ENCODE data around the gene E4F1. TPM values are rescaled to one million over a fixed set of nuclear protein-coding genes. Genes with fewer than 3 reads are reported as not detected.

The E4F1 gene
- total and polyA plus RNA-seq, 2 donors (not counting 3 experiments of a cell fraction or from before 2014, with no cell fraction given) = 28.6 to 32.7 TPM

DNA sequence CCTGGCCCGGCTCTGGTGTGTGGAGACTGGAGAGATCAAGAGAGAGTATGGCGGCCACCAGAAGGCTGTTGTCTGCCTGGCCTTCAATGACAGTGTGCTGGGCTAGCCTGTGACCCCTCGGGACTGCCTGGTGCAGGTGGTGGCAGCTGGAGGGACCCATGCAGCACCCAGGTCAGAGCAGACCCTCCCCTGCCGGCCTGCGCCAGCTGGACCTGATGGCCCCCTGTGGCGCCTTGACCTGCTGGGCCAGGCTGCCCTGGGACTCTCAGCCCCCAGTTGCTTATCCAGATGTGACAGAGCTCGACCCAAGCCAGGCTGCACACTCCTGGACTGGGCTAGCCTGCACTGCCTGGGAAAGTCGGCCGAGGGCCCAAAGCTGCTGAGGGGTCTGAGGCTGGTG is 14.6 kb upstream of the E4F1 start:
- FAIRE-seq = no peak
- H3K27me3 ChIP-seq (ENCODE audit: control insufficient read depth in 2 of 2, insufficient read depth in 2 of 2, low read length in 2 of 2) = no peaks in the 10 kb centered on the region
- POLR2A ChIA-PET = interaction anchor here (1.7 kb wide), 1 partner anchor 53 kb away, joined by 5 read pairs; the partner anchor contains the start of gene TRAF7

More for the DNA sequence above, 14.6 kb upstream of the E4F1 start:
- Histone ChIP-seq H3K36me3 (ENCODE audit: control insufficient read depth in 2 of 2, extremely low read depth in 1 of 2, insufficient read depth in 2 of 2, low read length in 2 of 2) (peaks cover 0 to 22% of the 10 kb centered on the region in 2 experiments), H3K9ac (replicated peaks; ENCODE audit: extremely low read depth, insufficient read depth, low read length) (no peak overlapping the region), H3K4me2 (ENCODE audit: insufficient read depth, low read length) (no peak overlapping the region), H3K79me2 (ENCODE audit: control insufficient read depth, insufficient read depth, low read length) (peaks cover 25% of the 10 kb centered on the region), H3K9me1 (replicated peaks; ENCODE audit: control insufficient read depth, extremely low read depth, insufficient read depth, low read length) (no peaks in the 10 kb centered on the region), H3K4me3 (replicated peaks in 1 of 3; ENCODE audit: insufficient read depth in 1 of 3, low read depth in 1 of 3, low read length in 3 of 3) (no peak overlapping the region), H3K27ac (ENCODE audit: insufficient read depth, low read depth, low read length) (no peak overlapping the region), H2AFZ (ENCODE audit: low read depth, low read length) (no peak overlapping the region), H4K20me1 (replicated peaks; ENCODE audit: control insufficient read depth, extremely low read depth, insufficient read depth, low read length) (no peaks in the 10 kb centered on the region), H3K4me1 (ENCODE audit: control insufficient read depth, extremely low read depth, insufficient read depth, low read length) (peaks cover 25% of the 10 kb centered on the region), H3K9me3 (replicated peaks; ENCODE audit: control insufficient read depth, insufficient read depth, low read length) (no peaks in the 10 kb centered on the region)
- DNase-seq (ENCODE audit: low read depth, low spot score) = no peak
- no TSS peak for BruUV-seq (replicated peaks)
- dilution Hi-C loops (cut with MboI; ENCODE audit: extremely low pct_ligation_motif_present, low sequenced_read_pairs) (no loop called here), intact Hi-C loops (cut with micrococcal nuclease) (no loop called here)
- CTCF ChIA-PET = no interaction called here
- TF ChIP-seq POLR2A (IDR thresholded peaks at IDR 0.05; ENCODE audit: low read depth, low read length) (no peak), MYC (IDR thresholded peaks at IDR 0.05; ENCODE audit: low read depth, low read length) (no peak), CTCF (IDR thresholded peaks at IDR 0.05; ENCODE audit: extremely low read depth in 1 of 2, insufficient read depth in 1 of 2, low read depth in 1 of 2, low read length in 2 of 2) (no peak), EZH2 (IDR thresholded peaks at IDR 0.05; ENCODE audit: borderline replicate concordance, low read depth, low read length, severe bottlenecking) (no peak), JUN (IDR thresholded peaks at IDR 0.05; ENCODE audit: borderline replicate concordance, insufficient read depth, insufficient read length, low read depth) (no peak)
- TF ChIP-seq, protein P1, sequence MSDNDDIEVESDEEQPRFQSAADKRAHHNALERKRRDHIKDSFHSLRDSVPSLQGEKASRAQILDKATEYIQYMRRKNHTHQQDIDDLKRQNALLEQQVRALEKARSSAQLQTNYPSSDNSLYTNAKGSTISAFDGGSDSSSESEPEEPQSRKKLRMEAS (IDR thresholded peaks at IDR 0.05; ENCODE audit: insufficient read depth, insufficient read length) = no peak

Measured in endothelial cell of umbilical vein (primary cell).